SW480 (cell line): ENCODE results near the gene MAGI2.
"Not testable (repeated sequence)": the region's sequence is repeated elsewhere in the genome, so short reads cannot be mapped to it uniquely, and the experiment has no call there.

ENCODE experiments used
- DNase-seq: peaks from one replicate; pipeline ENCODE4 v3.0.0-alpha.2; 2016; ENCODE audit warnings: low spot score

Gene MAGI2

DNA sequence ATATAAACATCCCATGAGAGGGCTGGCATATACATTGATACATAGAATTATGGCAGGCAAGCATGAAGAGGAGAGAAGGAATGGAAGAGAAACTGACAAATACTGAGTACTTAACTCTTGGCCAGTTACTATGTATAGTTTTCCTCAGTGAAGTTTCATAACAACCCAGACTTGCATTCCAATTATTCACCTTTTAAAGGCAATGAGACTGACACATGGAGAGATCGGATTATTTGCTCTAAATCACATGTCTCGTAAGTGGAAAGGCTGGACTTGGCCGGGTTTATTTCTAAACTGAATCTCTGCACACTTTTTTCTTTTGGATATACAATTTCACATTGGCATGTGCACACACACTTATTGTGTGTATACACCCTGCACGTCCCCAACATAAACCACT is 1106.6 kb downstream of the MAGI2 start:
- DNase-seq: no peak

DNA sequence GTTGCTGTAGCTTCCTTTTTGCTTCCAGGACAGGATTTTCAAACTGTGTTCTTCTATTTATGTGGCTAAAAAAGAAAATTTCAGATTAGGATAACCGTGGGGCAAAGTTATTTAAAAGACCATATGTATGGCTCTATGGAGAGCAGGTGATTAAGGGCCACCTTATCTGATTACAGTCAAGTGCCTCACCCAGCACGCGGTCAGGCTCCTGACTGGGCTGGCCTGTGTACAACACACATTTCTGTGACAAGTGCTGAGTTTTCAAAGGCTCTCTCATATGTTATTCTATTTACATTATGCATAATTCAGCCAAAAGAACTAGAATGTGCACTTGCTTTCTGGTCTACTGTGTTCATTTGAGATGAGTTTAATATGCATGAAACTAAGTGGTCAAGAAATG is 1107.5 kb downstream of the MAGI2 start:
- DNase-seq: no peak

DNA sequence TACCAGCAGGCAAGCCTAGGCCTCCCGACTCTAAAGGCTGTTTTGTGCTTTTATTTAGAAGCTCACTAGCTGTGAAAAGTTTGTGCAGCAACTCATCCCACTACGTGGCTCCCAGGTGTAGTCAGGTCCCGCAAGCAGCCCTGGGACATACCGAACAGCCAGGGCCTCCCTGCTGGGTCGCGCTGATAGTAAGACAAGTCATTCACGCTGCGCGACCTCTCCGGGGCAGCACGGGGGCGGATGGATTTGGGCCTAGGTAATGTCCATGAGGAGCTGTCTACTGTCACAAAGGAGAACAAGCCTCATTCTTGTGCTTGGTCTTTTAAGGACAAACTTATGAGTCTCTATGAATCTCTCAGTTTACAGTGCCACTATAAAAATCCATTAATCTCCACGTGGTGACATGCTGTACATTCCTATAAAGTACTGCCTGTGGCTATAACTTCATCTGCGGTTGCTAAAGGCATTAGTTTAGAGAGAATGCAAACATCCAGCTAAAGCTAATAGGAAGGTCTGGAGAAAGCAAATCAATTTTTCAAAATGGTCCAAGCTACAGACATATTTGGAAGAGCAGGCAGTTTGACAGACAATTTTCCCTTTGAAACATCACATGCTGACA is 1108.1 kb downstream of the MAGI2 start:
- DNase-seq: no peak

DNA sequence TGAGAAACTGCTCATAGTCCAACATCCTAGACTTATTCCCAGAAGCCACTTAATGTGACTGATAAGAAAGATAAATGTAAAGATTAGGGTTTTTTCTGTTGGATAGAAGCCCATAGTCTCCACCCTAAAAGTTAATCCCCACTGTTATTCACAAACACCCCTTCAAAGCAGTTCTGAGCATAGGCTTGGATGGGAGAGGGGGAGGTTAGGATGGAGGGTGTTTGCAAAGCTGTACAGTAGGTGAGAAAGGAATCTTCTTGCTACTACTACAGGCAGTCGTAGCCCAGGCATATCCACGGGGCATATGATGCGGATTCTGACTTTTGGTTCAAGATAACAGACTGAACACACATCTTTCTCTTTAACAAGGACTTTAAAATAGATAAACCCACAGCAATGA is 1119.0 kb downstream of the MAGI2 start:
- no peak for DNase-seq

DNA sequence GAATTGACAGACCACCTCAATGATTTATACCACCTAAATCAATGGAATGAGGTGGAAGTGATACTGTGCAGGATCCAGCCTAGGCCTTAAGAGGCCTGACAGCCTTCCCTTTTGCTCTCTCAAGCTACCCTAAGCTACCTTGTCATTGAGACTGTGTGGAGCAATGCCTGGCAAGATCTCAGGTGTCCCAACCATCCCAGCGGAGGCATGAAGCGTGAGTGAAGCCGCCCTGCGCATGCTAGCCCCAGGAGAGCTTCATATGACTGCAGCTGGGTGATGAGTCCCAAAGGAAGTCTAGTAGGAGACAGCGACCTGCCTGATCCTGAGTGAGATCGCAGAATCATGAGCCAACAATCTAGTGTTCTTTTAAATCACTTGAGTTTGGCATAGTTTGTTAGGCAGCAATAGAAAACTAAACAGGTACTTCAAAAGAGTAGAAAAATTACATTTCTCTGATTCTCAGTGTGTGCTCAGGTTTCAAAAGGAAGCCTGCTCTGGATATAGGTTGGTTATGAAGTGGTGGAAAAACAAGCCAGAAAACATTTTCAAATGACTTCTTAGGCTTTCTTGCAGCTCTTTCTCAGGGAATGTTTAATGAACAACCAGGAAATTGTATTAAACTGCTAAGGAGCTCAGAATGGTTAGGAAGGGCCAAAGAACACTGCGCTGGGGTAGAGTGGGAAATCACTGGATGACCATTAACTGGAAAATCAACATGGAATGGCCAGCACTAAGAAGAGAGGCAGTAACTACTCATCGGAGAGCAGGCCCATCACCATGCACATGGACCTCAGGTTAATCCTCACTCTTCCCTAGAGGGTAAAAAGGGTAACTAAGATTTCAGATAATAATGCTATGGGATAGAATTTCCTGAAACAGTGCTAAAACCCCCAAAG is 1119.7 kb downstream of the MAGI2 start:
- DNase-seq: no peak

DNA sequence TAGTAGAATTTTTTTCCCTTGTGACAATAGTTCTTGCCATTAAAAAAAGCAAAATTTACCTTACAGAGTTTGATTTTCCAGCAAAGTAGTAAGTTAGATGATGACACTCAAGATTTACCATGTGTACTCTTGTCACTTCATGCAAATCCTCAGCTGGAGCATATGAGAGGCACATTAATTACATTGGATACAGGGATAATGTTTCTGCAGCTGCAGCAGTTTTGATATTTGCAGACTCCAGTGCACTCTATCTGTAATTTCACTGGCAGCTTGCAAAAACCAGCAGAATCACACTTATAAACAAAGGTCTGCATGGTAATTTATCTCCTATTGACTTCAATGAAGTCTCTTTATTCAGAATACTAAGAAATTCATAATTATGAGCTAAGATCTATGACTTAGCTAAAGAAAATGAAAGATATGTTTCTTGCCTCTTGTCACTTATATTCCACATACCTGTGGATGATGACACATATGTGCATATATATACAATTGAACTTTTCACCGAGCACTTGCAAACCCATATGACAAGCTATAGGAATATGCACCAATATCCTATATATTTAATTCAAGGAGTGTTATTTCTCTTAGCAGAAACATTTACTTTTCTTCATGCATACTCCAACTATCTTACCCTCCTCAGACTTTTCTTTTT is 1124.3 kb downstream of the MAGI2 start:
- DNase-seq: no peak

DNA sequence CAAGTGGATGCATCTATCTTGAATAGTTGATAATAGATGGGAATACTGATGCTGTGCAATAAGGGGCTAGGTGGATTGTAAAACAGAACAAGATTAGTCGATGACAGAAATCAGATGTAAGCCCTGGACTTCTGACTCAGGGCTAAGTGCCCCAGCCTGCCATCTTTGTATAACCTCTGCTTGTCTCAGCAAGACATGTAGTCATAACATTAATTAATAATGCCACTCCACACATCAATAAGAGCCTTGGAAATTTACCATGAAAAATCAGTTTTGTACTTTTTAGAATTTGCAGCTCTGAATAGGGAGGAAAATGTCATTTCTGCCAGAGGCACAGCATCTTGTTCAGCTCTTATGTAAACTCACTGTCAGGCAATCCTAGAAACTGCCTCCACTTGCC is 1125.7 kb downstream of the MAGI2 start:
- no peak for DNase-seq

DNA sequence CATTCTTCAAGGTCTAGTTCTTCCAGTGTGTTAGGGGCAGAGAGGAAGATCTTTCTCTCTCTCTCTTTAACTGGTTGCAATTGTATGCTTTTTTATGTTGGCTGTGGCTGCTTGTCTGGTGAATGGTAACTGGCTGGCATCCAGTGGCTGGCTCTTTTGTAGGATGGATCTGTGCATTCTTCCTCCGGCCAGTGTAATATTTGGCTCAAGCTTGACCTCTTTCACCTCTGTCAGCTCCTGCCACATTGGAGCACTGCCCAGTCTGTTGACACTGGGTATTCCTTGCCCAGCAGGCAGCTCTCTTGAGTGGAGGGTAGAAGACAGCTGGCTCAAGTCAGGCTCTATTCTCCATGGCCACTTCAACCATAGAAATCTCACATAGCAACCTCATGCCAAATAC is 1126.6 kb downstream of the MAGI2 start:
- DNase-seq: no peak

DNA sequence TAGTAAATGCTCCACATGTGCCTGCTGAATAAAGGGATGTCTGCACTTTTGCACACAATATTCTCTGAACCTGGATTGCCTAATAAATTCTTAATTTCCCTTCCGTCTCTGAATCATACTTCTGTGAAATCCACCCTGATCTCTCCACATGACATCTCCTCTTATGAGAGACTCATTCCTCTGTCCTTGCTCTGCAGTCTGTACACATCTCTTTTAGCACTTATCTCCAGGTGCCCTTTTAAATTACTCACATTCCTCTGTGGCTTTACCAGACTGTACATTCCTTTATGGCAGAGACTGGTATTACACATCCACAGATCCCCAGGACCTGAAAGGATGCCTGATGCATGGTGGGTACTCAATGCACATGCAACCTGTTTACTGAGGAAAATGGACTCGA is 1127.3 kb downstream of the MAGI2 start:
- DNase-seq: peak; percentile 67

DNA sequence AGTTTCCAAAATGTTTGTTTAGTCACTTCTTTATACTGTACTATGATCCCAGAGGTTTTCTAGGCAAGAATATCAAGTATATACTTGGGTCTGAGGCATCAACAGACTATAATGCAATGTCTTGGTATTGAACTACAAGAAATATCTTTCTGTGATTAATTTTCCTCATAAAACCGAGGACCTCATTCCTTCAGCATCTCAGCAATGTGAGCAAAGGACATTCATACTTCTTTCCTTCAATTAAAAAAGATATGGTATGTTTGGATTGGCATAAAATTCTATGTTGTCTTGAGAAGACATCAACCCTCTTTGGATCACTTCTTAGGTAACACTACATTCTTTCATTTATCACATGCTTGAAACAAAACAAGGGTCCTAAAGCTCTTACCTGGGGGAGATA is 1130.3 kb downstream of the MAGI2 start:
- no peak for DNase-seq

DNA sequence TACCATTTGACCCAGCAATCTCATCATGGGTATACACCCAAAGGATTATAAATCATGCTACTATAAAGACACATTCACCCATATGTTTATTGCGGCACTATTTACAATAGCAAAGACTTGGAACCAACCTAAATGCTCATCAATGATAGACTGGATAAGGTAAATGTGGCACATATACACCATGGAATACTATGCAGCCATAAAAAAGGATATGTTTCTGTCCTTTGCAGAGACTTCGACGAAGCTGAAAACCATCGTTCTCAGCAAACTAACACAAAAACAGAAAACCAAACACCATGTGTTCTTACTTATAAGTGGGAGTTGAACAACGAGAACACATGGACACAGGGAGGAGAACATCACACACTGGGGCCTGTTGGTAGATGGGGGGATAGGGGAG is 1131.2 kb downstream of the MAGI2 start:
- DNase-seq: not testable (repeated sequence)

DNA sequence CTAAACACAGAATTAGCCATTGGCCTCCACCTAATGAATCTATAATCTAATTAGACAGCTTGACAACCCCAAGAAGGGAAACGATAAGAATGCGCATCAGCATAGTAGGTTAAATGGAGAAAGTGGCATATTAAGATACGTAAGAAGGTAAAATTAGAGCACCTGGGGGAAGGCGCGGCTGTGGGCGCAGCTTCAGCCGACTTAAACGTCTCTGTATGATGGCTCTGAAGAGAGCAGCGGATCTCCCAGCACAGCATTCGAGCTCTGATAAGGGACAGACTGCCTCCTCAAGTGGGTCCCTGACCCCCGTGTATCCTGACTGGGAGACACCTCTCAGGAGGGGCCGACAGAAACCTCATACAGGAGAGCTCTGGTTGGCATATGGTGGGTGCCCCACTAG is 1136.1 kb downstream of the MAGI2 start:
- no peak for DNase-seq

DNA sequence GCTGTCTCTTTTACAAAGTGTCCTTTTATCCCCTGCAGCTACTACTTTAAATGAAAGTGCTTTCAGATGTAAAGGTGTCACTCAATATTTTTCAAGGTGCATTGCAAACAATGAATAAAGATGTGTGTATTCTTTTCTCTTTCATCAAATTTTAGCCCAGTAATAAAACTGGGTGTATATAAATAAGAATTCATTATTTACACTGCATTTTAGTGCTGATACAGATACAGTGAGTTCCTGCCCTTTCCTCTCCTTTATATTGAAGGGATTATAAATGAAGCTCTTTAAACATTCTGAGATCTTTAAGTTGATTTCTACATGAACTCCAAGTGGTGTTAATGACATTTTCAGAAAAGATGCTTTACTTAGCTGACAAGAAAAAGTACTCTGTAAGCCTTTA is 1137.4 kb downstream of the MAGI2 start:
- DNase-seq: no peak

DNA sequence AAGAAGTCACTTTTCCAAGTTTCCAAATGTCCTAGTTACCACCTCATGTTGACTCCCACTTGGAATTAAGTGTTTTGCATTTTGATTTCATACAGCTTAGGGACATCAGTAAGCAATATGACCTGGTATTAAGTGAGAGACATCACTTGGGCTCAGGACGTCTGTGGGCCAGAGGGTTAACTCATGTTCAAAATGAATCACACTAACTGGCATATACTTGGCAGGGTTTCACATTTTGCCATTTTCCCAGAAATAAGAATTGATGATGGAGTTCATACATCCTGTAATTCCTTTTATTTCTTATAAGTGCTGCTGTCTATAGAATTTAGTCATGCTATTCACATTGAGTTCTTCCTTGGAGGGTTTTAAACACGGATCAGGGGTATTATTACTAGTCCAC is 1138.3 kb downstream of the MAGI2 start:
- DNase-seq: no peak

DNA sequence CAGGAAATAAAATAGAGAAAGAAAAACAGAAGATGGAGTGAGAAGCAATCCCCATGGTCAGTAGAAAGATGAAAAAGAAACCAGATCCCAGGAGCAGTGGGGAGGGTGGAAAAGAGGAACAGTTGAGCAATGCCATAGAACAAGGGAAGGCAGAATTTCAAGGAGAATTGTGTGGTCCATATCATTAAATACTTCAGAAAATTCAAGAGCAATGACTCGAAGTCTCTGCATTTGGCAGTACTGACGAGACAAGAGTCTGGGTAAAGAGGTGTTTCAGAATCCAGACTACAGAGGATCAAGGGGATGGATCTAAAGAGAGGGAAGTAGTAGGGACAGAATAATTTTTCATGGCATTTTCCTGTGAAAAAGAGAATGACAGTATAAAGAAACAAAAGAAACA is 1142.3 kb downstream of the MAGI2 start:
- no peak for DNase-seq

DNA sequence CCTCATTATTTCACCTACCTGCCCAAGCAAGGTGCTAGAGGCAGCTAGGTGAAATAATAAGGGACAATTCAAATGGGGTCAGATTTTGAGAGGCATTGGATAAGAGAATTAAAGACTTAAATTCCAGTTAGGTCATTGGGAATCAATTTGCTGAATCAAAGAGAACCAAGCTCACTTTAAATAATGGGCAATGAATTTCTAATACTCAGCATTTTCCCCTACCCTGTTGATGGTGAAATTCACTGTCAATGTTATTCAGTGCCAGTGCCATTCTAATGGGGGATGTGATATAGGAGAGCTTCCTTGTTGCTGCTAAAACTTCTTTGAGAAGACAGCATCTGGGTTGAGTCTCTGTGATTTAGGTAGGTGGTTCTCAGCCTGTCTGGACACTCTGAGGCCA is 1145.6 kb downstream of the MAGI2 start:
- DNase-seq: no peak

DNA sequence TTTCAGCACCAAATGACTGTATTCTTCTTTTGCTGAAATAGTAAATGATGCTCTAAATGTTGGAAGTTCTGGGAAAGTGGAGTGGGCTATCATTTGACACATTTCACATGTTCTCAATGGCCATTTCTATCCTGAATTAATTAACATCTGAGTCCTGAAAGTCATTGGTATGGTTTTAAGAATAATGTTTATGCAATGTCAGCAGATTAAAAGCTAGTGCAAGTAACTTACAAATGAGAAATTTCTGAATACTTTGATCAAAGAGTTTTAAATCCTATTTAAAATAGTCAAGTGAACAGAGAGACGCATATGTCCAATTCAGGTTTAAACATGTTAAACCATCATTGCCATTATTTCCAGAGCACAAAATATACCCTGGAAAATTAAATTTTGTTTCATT is 1146.8 kb downstream of the MAGI2 start:
- no peak for DNase-seq

DNA sequence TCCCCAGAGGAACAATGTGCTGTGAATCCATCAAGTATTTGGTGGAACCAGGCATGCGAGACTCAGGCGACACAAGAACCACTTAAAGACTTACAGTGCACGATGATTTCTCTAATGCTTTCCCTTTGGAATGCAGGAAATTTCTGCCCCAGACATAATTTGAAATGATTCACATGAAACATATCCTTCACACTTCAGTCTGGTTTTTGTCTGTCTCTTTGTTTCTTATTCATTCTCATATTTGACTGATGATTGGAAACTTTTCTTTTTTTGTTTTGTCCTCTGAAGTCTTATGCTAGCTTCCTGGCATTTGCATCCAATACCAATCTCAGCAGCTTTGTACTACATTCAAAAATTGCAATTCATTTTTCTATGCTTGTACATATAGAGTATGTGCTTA is 1152.1 kb downstream of the MAGI2 start:
- DNase-seq: no peak

DNA sequence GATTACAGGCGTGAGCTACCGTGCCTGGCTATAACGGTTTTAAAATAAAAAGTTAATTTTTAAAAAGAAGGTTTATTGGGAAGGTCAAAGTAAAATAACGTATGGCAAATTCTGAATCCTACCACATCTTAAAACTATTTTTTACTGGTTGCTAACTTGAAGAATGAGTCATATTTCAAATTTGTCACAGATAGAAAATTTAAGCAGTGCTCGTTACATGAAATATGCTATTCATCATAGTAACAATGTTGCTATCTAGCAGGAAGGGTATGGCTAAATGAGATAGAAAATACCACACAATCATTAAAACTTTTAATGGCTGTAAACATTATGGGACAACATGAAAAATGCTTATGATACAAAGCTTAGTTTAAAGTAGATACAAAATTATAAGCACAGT is 1154.4 kb downstream of the MAGI2 start:
- DNase-seq: no peak

DNA sequence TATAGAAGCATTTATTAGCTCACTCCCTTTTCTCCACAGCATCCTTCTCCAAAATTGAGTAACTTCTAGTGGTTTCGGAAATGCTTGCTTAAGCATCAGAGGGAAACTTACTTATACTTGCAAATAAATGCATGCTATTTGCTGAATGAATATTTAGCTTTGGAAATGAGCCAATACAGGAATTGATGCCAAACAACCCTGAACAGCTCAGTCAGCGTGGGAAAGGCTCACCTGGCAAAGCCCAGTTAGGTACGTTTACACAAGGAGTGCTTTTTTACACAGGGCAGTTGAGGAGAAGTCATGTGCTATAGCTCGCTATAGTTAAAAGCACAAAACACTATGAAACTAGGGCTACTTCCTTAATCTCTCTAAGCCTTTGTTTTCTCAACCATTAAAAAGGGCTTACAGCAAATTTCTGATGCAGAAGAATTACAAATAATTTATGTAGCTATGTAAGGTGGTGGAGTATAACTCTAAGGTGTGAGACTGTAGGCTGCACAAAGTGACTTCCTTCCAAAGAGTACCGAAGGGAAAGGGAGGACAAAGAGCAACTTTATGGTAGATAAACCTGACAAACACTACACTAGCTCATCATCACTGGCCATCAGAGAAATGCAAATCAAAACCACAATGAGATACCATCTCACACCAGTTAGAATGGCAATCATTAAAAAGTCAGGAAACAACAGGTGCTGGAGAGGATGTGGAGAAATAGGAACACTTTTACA is 1156.7 kb downstream of the MAGI2 start:
- no peak for DNase-seq

DNA sequence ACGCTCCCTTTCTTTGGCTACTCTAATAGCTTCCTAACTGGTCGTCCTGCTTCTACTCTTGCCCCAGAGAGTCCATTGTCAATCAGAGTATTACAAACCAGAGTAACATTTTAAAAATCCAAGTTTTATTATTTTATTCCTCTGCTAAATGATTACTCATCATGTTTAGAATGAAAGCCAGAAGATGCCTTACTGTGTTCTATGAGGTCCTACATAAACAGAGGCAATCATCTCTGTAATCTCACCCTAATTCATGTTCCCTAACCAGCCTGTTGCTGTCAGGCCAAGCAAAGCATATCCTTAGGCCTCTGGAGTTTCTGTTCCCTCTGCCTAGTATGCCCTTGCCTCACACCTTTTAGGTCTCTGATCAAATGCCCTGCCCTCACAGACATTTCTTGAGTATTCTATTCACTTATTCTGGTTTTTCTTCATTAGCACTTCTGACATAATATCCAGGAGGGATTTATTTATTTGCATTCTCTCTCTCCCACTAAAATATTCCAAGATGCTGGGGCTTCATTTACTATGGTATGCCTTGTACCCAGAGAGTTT is 1157.3 kb downstream of the MAGI2 start:
- DNase-seq: no peak

DNA sequence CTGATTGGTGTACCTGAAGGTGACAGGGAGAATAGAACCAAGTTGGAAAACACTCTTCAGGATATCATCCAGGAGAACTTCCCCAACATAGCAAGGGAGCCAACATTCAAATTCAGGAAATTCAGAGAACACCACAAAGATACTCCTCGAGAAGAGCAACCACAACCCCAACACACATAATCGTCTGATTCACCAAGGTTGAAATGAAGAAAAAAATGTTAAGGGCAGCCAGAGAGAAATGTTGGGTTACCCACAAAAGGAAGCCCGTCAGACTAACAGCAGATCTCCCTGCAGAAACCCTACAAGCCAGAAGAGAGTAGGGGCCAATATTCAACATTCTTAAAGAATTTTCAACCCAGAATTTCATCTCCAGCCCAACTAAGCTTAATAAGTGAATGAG is 1164.0 kb downstream of the MAGI2 start:
- DNase-seq: not testable (repeated sequence)
